ENCODE data around the gene NADK. TPM values are rescaled to one million over a fixed set of nuclear protein-coding genes. Genes with fewer than 3 reads are reported as not detected.

Gene NADK
- total and polyA plus RNA-seq, 10 of the 15 experiments (the other 5 are each of a cell fraction or from before 2014, with no cell fraction given), result 1.1 to 93.2 (median 46.9) TPM

DNA sequence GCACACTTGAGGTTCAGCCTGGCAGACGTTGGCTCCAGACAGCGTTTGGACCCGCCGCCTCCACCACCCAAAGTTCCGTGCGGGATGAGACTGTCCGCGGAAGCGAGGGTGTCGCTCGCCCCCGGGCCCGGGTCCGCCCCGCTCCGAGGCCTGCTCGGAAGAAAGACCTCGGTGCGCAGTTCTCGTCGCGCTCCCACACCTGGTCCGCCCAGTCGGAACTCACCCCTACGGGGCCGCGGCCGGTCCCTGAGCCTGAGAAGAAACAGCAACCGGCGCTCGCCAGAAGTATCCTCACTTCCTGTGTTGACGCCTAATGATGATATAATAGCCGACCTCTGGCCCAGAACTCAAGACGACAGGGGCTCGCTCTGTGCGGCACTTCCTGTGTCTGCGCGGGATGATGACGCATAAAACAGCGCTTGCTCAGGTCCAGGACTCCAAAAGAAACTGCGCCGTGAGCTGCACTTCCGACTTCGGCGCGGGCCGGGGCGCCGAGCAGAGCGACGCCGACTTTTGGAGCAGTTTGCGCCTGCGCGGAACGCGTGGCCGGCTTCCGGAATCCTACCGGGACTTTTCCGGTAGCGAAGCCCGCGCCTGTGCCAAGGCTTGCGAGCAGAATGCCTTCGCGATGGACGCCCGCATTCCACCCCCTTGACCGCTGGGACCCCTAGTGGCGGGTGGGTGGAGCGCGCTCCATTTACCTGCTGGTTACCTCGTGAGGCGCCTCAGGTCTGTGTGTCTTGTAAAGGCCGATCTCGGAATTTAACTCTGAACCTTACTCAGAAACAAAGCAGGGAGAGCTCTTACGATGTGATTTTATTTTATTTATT is 54.0 kb downstream of the NADK start, which contains the start of gene CDK11A (continued):
- TF ChIP-seq, protein P1, sequence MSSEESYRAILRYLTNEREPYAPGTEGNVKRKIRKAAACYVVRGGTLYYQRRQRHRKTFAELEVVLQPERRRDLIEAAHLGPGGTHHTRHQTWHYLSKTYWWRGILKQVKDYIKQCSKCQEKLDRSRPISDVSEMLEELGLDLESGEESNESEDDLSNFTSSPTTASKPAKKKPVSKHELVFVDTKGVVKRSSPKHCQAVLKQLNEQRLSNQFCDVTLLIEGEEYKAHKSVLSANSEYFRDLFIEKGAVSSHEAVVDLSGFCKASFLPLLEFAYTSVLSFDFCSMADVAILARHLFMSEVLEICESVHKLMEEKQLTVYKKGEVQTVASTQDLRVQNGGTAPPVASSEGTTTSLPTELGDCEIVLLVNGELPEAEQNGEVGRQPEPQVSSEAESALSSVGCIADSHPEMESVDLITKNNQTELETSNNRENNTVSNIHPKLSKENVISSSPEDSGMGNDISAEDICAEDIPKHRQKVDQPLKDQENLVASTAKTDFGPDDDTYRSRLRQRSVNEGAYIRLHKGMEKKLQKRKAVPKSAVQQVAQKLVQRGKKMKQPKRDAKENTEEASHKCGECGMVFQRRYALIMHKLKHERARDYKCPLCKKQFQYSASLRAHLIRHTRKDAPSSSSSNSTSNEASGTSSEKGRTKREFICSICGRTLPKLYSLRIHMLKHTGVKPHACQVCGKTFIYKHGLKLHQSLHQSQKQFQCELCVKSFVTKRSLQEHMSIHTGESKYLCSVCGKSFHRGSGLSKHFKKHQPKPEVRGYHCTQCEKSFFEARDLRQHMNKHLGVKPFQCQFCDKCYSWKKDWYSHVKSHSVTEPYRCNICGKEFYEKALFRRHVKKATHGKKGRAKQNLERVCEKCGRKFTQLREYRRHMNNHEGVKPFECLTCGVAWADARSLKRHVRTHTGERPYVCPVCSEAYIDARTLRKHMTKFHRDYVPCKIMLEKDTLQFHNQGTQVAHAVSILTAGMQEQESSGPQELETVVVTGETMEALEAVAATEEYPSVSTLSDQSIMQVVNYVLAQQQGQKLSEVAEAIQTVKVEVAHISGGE (CRISPR knock-in tag; IDR thresholded peaks at IDR 0.05), result 0 out of 2 replicates have a peak, but pooled peaks have one; percentile 14
- peak; percentile 99 for TF ChIP-seq CREB1 (IDR thresholded peaks at IDR 0.05; ENCODE audit: low read depth)
- TF ChIP-seq IKZF1 (conservative IDR thresholded peaks at IDR 0.05), result peak; percentile 84
- TF ChIP-seq, protein P2, sequence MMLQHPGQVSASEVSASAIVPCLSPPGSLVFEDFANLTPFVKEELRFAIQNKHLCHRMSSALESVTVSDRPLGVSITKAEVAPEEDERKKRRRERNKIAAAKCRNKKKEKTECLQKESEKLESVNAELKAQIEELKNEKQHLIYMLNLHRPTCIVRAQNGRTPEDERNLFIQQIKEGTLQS (IDR thresholded peaks at IDR 0.05; ENCODE audit: borderline replicate concordance, extremely low read depth, low read depth, low read length), result peak; percentile 89; the same call in 1 of the 2 replicates
- peak; percentile 68; the same call in 1 of the 2 replicates for TF ChIP-seq STAT1 (conservative IDR thresholded peaks at IDR 0.05)
- peak; percentile 76; the same call in 1 of the 2 replicates for TF ChIP-seq MXI1 (IDR thresholded peaks at IDR 0.05; ENCODE audit: low read depth, low read length)
- TF ChIP-seq, protein P3, sequence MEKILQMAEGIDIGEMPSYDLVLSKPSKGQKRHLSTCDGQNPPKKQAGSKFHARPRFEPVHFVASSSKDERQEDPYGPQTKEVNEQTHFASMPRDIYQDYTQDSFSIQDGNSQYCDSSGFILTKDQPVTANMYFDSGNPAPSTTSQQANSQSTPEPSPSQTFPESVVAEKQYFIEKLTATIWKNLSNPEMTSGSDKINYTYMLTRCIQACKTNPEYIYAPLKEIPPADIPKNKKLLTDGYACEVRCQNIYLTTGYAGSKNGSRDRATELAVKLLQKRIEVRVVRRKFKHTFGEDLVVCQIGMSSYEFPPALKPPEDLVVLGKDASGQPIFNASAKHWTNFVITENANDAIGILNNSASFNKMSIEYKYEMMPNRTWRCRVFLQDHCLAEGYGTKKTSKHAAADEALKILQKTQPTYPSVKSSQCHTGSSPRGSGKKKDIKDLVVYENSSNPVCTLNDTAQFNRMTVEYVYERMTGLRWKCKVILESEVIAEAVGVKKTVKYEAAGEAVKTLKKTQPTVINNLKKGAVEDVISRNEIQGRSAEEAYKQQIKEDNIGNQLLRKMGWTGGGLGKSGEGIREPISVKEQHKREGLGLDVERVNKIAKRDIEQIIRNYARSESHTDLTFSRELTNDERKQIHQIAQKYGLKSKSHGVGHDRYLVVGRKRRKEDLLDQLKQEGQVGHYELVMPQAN (conservative IDR thresholded peaks at IDR 0.05), result peak; percentile 96
- TF ChIP-seq, protein P4, sequence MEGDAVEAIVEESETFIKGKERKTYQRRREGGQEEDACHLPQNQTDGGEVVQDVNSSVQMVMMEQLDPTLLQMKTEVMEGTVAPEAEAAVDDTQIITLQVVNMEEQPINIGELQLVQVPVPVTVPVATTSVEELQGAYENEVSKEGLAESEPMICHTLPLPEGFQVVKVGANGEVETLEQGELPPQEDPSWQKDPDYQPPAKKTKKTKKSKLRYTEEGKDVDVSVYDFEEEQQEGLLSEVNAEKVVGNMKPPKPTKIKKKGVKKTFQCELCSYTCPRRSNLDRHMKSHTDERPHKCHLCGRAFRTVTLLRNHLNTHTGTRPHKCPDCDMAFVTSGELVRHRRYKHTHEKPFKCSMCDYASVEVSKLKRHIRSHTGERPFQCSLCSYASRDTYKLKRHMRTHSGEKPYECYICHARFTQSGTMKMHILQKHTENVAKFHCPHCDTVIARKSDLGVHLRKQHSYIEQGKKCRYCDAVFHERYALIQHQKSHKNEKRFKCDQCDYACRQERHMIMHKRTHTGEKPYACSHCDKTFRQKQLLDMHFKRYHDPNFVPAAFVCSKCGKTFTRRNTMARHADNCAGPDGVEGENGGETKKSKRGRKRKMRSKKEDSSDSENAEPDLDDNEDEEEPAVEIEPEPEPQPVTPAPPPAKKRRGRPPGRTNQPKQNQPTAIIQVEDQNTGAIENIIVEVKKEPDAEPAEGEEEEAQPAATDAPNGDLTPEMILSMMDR (IDR thresholded peaks at IDR 0.05 in 2 of 3, conservative IDR thresholded peaks at IDR 0.05 in 1 of 3; ENCODE audit: control insufficient read depth in 2 of 3, extremely low read depth in 1 of 3, insufficient read depth in 1 of 3, low read depth in 3 of 3, low read length in 3 of 3), result 0 out of 6 replicates have a peak, but pooled peaks of 1 of the 3 experiments have one; percentile 23
- 0 out of 2 replicates have a peak, but pooled peaks have one; percentile 31 for TF ChIP-seq ASH2L (IDR thresholded peaks at IDR 0.05; ENCODE audit: borderline replicate concordance, low read depth)
- TF ChIP-seq SIN3A (IDR thresholded peaks at IDR 0.05; ENCODE audit: low read depth, low read length), result peak; percentile 71
- TF ChIP-seq CBFB (IDR thresholded peaks at IDR 0.05; ENCODE audit: low read depth), result peak; percentile 17; the same call in 1 of the 2 replicates
- TF ChIP-seq TARDBP (IDR thresholded peaks at IDR 0.05; ENCODE audit: borderline replicate concordance), result peak; percentile 66; the same call in 1 of the 2 replicates
- TF ChIP-seq, protein P5, sequence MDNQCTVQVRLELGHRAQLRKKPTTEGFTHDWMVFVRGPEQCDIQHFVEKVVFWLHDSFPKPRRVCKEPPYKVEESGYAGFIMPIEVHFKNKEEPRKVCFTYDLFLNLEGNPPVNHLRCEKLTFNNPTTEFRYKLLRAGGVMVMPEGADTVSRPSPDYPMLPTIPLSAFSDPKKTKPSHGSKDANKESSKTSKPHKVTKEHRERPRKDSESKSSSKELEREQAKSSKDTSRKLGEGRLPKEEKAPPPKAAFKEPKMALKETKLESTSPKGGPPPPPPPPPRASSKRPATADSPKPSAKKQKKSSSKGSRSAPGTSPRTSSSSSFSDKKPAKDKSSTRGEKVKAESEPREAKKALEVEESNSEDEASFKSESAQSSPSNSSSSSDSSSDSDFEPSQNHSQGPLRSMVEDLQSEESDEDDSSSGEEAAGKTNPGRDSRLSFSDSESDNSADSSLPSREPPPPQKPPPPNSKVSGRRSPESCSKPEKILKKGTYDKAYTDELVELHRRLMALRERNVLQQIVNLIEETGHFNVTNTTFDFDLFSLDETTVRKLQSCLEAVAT (IDR thresholded peaks at IDR 0.05), result peak; percentile 64
